Epithelial cell of esophagus (primary cell): ENCODE data around the gene ECD.
"Not testable (repeated sequence)": the region's sequence is repeated elsewhere in the genome, so short reads cannot be mapped to it uniquely, and the experiment has no call there.

Source experiments
- DNase-seq: peaks from one replicate; pipeline ENCODE4 v3.0.0; 2010; ENCODE audit warnings: low read depth
- H3K4me3 ChIP-seq: 2 replicates; pipeline ENCODE4 v1.5.1; 2011; ENCODE audit warnings: mild to moderate bottlenecking, low read length, control low read depth
- TF ChIP-seq, protein P1 (sequence below): IDR thresholded peaks from 2 replicates; pipeline ENCODE4 v1.5.1; 2011; ENCODE audit warnings: low read depth, mild to moderate bottlenecking, low read length, control low read depth, inconsistent platforms; ENCODE audit not compliant: insufficient read depth; ENCODE audit errors: missing control alignments

Gene ECD

DNA sequence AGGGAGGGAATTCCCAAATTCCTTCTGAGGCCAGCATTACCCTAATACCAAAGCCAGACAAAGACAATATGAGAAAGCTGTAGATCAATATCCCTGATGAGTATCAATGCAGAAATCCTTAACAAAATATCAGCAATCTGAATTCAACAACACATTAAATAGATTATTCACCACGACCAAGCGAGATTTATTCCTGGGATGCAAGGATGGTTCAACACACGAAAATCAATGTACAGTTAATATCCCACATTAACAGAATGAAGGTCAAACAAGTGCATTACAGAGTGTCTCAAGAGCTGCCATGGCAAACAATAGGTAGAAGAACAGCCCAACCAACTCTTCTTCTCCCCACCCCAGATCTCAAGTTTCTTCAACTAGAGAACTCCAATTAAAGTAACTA is 6.1 kb downstream of the ECD start:
- TF ChIP-seq, protein P1, sequence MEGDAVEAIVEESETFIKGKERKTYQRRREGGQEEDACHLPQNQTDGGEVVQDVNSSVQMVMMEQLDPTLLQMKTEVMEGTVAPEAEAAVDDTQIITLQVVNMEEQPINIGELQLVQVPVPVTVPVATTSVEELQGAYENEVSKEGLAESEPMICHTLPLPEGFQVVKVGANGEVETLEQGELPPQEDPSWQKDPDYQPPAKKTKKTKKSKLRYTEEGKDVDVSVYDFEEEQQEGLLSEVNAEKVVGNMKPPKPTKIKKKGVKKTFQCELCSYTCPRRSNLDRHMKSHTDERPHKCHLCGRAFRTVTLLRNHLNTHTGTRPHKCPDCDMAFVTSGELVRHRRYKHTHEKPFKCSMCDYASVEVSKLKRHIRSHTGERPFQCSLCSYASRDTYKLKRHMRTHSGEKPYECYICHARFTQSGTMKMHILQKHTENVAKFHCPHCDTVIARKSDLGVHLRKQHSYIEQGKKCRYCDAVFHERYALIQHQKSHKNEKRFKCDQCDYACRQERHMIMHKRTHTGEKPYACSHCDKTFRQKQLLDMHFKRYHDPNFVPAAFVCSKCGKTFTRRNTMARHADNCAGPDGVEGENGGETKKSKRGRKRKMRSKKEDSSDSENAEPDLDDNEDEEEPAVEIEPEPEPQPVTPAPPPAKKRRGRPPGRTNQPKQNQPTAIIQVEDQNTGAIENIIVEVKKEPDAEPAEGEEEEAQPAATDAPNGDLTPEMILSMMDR: no peak
- DNase-seq: no peak
- H3K4me3 ChIP-seq: no peak overlapping the region

- H3K4me3 ChIP-seq: no peak overlapping the region
- no peak for DNase-seq
- TF ChIP-seq, protein P1: no peak
Observed at GRCh38 chr10:73161079-73161478, 6.7 kb downstream of the ECD start.

- H3K4me3 ChIP-seq: no peak overlapping the region
- peak; percentile 50 for DNase-seq
- TF ChIP-seq, protein P1: peak; percentile 76
Observed at GRCh38 chr10:73159038-73159648, 8.7 kb downstream of the ECD start.

- H3K4me3 ChIP-seq: no peak overlapping the region
- no peak for DNase-seq
- TF ChIP-seq, protein P1: no peak
Observed at GRCh38 chr10:73156054-73156453, 11.8 kb downstream of the ECD start.

- TF ChIP-seq, protein P1: no peak
- no peak for DNase-seq
- no peak overlapping the region for H3K4me3 ChIP-seq
Observed at GRCh38 chr10:73152009-73152408, 15.8 kb downstream of the ECD start.

DNA sequence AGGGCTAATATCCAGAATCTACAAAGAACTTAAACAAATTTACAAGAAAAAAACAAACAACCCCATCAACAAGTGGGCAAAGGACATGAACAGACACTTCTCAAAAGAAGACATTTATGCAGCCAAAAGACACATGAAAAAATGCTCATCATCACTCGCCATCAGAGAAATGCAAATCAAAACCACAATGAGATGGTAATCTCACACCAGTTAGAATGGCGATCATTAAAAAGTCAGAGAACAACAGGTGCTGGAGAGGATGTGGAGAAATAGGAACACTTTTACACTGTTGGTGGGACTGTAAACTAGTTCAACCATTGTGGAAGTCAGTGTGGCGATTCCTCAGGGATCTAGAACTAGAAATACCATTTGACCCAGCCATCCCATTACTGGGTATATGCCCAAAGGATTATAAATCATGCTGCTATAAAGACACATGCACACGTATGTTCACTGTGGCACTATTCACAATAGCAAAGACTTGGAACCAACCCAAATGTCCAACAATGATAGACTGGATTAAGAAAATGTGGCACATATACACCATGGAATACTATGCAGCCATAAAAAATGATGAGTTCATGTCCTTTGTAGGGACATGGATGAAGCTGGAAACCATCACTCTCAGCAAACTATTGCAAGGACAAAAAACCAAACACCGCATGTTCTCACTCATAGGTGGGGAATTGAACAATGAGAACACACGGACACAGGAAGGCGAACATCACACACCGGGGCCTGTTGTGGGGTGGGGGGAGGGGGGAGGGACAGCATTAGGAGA is 17.0 kb downstream of the ECD start:
- H3K4me3 ChIP-seq: not testable (repeated sequence)

DNA sequence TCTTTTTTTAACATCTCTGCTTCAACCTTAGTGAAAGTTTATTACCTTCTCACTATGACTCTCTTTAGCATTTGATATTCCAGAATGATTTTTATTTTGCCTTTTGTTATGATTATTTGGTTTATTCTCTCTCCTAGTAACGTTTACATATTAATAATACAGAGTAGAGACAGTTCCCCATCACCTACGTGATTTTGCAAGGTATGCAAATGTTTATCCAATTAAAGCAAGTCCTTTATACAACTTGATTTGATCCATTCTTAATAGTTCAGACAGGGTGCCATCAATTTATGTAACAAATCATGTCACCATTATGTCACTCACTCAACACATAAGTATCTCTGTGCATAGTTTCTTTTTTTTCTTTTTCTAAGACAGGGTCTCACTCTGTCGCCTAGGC is 26.2 kb downstream of the ECD start:
- TF ChIP-seq, protein P1: no peak
- no peak for DNase-seq
- no peak overlapping the region for H3K4me3 ChIP-seq

More for the DNA sequence above, 17.0 kb downstream of the ECD start:
- not testable (repeated sequence) for DNase-seq
